Measurements from ENCODE around the gene EMILIN2.

DNA sequence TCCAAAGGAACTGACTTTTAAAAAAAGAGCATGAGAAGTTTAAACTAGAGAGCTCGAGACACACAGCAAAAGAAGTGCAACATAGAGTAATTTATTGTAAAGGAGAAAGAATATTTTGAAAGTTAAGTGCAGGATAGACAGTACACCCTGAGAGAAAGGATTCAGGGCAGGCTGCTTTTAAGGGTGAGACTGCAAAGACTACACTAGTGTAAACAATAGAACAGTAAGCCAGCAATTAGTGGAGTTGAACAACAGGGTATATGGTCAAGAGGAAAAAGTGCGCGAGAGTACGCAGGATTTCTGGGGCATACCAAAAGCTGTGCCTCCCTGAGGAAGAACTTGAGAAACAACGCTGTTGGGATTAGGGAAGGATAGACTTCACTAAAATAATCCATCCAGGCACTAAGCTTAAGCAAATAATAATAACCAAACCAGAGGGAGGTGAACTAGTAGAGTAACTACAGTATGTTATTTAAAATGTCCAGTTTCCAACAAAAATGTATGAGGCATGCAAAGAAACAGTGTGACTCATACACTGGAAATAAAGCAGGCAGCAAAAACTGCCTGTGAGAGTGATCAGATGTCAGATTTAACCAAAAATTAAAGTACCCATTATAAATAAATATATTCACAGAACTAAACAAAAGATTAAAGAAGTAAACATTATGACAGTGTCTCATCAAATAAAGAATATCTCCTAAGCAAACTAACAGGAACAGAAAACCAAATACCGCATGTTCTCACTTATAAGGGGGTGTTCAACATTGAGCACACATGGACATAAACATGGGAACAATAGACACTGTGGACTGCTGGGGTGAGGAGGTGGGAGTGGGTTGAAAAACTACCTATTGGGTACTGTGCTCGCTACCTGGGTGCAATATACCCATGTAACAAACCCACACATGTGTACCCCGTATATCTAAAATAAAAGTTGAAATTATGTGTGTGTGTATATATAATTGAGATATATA lies 40.5 kb upstream of the EMILIN2 start:
- TF ChIP-seq, protein P1, sequence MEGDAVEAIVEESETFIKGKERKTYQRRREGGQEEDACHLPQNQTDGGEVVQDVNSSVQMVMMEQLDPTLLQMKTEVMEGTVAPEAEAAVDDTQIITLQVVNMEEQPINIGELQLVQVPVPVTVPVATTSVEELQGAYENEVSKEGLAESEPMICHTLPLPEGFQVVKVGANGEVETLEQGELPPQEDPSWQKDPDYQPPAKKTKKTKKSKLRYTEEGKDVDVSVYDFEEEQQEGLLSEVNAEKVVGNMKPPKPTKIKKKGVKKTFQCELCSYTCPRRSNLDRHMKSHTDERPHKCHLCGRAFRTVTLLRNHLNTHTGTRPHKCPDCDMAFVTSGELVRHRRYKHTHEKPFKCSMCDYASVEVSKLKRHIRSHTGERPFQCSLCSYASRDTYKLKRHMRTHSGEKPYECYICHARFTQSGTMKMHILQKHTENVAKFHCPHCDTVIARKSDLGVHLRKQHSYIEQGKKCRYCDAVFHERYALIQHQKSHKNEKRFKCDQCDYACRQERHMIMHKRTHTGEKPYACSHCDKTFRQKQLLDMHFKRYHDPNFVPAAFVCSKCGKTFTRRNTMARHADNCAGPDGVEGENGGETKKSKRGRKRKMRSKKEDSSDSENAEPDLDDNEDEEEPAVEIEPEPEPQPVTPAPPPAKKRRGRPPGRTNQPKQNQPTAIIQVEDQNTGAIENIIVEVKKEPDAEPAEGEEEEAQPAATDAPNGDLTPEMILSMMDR (IDR thresholded peaks at IDR 0.05; ENCODE audit: low read length) = no peak
- no peak for TF ChIP-seq EZH2 (IDR thresholded peaks at IDR 0.05; ENCODE audit: borderline replicate concordance, low read length)

Measured in OCI-LY1 (cell line).